Measurements from ENCODE around the gene PLK3. TPM values are rescaled to one million over a fixed set of nuclear protein-coding genes. Genes with fewer than 3 reads are reported as not detected.

Gene PLK3
- total RNA-seq, 4 donors from 2014 or later: 63.7 to 135 (median 91.1) TPM

DNA sequence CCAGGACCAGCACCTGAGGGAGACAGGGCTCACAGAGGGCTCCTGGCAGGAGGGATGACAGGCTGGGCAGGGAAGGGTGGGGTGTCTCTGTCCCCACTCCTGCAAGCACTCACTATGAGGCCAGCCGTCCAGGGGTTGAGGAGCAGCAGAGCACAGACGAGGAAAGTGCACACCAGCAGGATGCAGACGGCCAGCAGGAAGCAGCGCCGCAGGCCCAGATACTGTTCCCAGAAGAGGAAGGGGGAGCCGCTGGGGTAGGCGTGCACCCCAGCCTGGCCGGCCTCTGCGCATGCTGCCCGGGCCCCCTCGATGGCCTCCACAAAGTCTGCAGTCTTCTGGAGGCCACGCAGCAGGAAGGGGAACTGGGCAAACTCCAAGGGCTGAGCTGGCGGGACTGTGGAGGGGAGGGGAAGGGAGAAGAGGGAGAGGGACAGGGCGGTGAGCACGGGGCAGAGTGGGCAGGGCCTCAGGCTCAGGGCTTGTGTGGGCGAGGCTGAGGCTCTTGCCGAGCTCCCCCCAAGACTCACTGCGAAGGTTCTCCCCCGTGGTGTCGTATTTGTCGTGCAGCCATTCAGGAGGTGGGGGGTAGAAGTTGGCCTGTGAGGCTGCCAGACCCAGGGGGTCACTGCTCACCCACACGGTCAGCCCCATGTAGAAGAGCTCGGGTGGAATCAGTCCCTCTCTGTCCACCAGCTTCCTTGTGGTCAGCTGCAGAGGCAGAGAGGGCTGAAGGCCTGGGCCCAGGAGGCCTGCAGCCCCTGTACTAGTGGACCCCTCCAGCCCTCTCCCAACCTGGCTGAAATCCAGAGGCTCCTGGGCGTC, 26.4 kb downstream of the PLK3 start:
- Histone ChIP-seq H3K27ac (peak overlapping the region; percentile 16), H3K4me3 (no peak overlapping the region), H3K9me3 (no peaks in the 10 kb centered on the region), H3K36me3 (no peaks in the 10 kb centered on the region), H3K4me1 (no peaks in the 10 kb centered on the region), H3K27me3 (no peaks in the 10 kb centered on the region)
- peak in 1 of 2 donors; percentile 77 for DNase-seq (ENCODE audit: low spot score in 2 of 2)
- WGBS: 69% methylated on average over 20 of the region's 24 CpGs
- TF ChIP-seq EP300 (IDR thresholded peaks at IDR 0.05): no peak
- TF ChIP-seq CTCF (IDR thresholded peaks at IDR 0.05): no peak
- no peak for TF ChIP-seq POLR2AphosphoS5 (IDR thresholded peaks at IDR 0.05)
- TF ChIP-seq POLR2A (IDR thresholded peaks at IDR 0.05): no peak

- DNase-seq (ENCODE audit: low spot score in 2 of 2): no peak
- WGBS: 88% methylated on average over 22 of the region's 28 CpGs
These were observed 27.2 kb downstream of the PLK3 start for GRCh38 chr1:44827197-44828002.

GRCh38 chr1:44828003-44828651, 27.9 kb downstream of the PLK3 start:
- H3K9me3 ChIP-seq: no peaks in the 10 kb centered on the region
- 92% methylated on average over 21 of the region's 21 CpGs for WGBS
- H3K36me3 ChIP-seq: no peaks in the 10 kb centered on the region
- TF ChIP-seq POLR2A (IDR thresholded peaks at IDR 0.05): no peak
- no peak for TF ChIP-seq CTCF (IDR thresholded peaks at IDR 0.05)
- TF ChIP-seq EP300 (IDR thresholded peaks at IDR 0.05): no peak
- TF ChIP-seq POLR2AphosphoS5 (IDR thresholded peaks at IDR 0.05): no peak
- no peak overlapping the region for H3K27ac ChIP-seq
- no peaks in the 10 kb centered on the region for H3K4me1 ChIP-seq
- H3K4me3 ChIP-seq: no peak overlapping the region
- no peaks in the 10 kb centered on the region for H3K27me3 ChIP-seq
- DNase-seq (ENCODE audit: low spot score in 2 of 2): no peak

More at GRCh38 chr1:44827197-44828002, 27.2 kb downstream of the PLK3 start:
- no peak for TF ChIP-seq EP300 (IDR thresholded peaks at IDR 0.05)
- TF ChIP-seq POLR2AphosphoS5 (IDR thresholded peaks at IDR 0.05): no peak
- no peak for TF ChIP-seq CTCF (IDR thresholded peaks at IDR 0.05)
- no peak for TF ChIP-seq POLR2A (IDR thresholded peaks at IDR 0.05)
- Histone ChIP-seq H3K4me1 (no peaks in the 10 kb centered on the region), H3K9me3 (no peaks in the 10 kb centered on the region), H3K36me3 (no peaks in the 10 kb centered on the region), H3K27me3 (no peaks in the 10 kb centered on the region), H3K4me3 (no peak overlapping the region), H3K27ac (no peak overlapping the region)

DNA sequence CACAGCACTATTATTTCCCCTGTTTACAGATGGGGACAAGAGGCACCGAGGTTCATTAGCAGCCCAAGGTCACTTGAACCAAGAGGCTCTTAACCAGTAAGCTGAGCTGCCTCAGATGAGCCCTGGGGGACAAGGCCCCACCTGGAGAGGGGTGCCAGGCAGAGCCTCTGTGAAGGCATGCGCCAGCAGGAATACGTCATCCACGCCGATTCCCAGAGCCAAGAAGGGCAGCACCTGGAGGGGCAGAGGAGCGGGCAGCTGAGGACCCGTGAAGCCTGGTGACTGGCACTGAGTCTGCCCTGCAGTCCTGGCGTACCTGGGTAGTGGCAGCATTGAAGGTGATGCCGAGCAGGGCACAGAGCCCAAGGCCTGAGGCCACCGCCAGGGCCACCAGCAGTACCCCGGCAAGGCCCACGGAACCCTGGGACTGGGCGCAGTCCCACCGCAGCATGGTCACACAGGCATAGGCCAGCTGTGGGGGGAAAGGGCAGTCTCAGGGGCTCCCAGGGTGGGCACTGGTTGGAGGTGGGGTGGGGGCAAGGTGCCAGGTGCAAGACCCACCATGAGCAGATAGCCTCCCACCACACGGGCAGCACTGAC, 28.8 kb downstream of the PLK3 start:
- no peaks in the 10 kb centered on the region for H3K36me3 ChIP-seq
- DNase-seq (ENCODE audit: low spot score in 2 of 2): no peak
- no peak overlapping the region for H3K4me3 ChIP-seq
- 92% methylated on average over 5 of the region's 15 CpGs for WGBS
- no peaks in the 10 kb centered on the region for H3K9me3 ChIP-seq
- H3K27ac ChIP-seq: no peak overlapping the region
- no peaks in the 10 kb centered on the region for H3K27me3 ChIP-seq
- TF ChIP-seq CTCF (IDR thresholded peaks at IDR 0.05) (no peak), POLR2AphosphoS5 (IDR thresholded peaks at IDR 0.05) (no peak), POLR2A (IDR thresholded peaks at IDR 0.05) (no peak), EP300 (IDR thresholded peaks at IDR 0.05) (no peak)
- no peaks in the 10 kb centered on the region for H3K4me1 ChIP-seq
